Panc1 (cell line): ENCODE measurements around the gene EOLA1.
"Not testable (repeated sequence)": the region's sequence is repeated elsewhere in the genome, so short reads cannot be mapped to it uniquely, and the experiment has no call there.

ENCODE experiments used
- CTCF ChIP-seq: fragments of 450-650 bp; IDR thresholded peaks from 2 replicates; pipeline ENCODE4 v1.5.1; 2017; ENCODE audit warnings: mild to moderate bottlenecking
- POLR2AphosphoS5 ChIP-seq: IDR thresholded peaks from 2 replicates; pipeline ENCODE4 v1.6.1; 2012; ENCODE audit warnings: mild to moderate bottlenecking, low read depth, low read length, moderate library complexity
- REST ChIP-seq, 2 experiments: IDR thresholded peaks; 2 replicates each; pipeline ENCODE4 v1.6.1; 2011 to 2012; ENCODE audit warnings: low read depth in 2 of 2, control low read depth in 1 of 2, low read length in 1 of 2, mild to moderate bottlenecking in 1 of 2, moderate library complexity in 1 of 2; ENCODE audit not compliant: insufficient read depth in 1 of 2
- SIN3A ChIP-seq: IDR thresholded peaks from 2 replicates; pipeline ENCODE4 v1.6.1; 2012; ENCODE audit warnings: low read depth, mild to moderate bottlenecking, low read length, moderate library complexity, borderline replicate concordance; ENCODE audit not compliant: insufficient read depth
- TCF7L2 ChIP-seq: IDR thresholded peaks from 2 replicates; pipeline ENCODE4 v1.6.1; 2011; ENCODE audit warnings: mild to moderate bottlenecking, low read depth, low read length, inconsistent platforms

DNA sequence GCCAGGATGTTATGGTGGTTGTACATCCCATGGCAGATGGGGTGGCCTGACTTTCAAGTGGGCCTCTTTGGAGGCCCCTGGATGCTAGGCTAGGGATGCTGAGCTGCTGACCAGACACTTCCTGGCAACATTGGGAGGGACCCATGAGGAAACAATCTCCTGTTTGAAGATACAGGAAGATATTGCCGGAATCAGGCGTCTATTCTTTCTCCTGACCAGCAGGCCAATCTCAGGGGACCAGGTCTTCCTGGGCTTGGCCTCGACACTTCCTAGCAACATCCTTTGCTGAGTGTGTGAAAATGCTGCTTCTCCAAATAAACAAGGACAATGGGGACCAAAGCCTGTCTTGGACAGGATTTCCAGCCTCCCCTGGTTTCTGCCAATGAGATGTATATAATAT is 7.0 kb downstream of the EOLA1 start:
- not testable (repeated sequence) for TF ChIP-seq TCF7L2; CTCF; POLR2AphosphoS5; SIN3A; REST (IDR thresholded peaks at IDR 0.05; ENCODE audit: insufficient read depth in 1 of 2, low read depth in 2 of 2, low read length in 1 of 2)
